GM12878 (cell line): ENCODE results near the gene FAM78A. TPM values are rescaled to one million over a fixed set of nuclear protein-coding genes. Genes with fewer than 3 reads are reported as not detected.

Experiments used
- MEF2A ChIP-seq: IDR thresholded peaks from 2 replicates; pipeline ENCODE4 v1.6.1; 2011; ENCODE audit warnings: low read depth, mild to moderate bottlenecking, low read length, moderate library complexity; ENCODE audit not compliant: insufficient read depth
- SRF ChIP-seq, 2 experiments: IDR thresholded peaks; 2 replicates each; pipeline ENCODE4 v1.6.1; 2011; ENCODE audit warnings: low read depth in 2 of 2, low read length in 2 of 2, mild to moderate bottlenecking in 1 of 2, moderate library complexity in 1 of 2
- TAF1 ChIP-seq: IDR thresholded peaks from 2 replicates; pipeline ENCODE4 v1.6.1; 2011; ENCODE audit warnings: mild to moderate bottlenecking, low read depth, low read length, borderline replicate concordance
- polyA plus RNA-seq, 11 experiments: library from polyadenylated mRNA; depleted of rRNA in 4 of 11; unstranded in 6 of 11; stranded (reverse) in 5 of 11; fragments of >200 nt; fragmentation: Nextera tagmentation in 4 of 11; fragmentation: Illumina TruSeq in 1 of 11; extraction: Ambion mirVana in 4 of 11; extraction: Trizol in 1 of 11; gene quantifications; 1 replicate in 1 of 11; 2 replicates in 10 of 11; pipeline versions ENCODE4 v1.2.1 to v1.2.3, GENCODE V29; 2011 to 2016; ENCODE audit warnings: inconsistent platforms in 2 of 11, missing spikeins in 2 of 11, low read depth in 1 of 11
- total RNA-seq, 4 experiments: library from RNA; depleted of rRNA in 3 of 4; stranded (reverse); fragments of >200 nt in 3 of 4; fragmentation: Illumina TruSeq in 1 of 4; extraction: Trizol in 1 of 4; gene quantifications; 2 replicates each; pipeline versions ENCODE4 v1.2.1 to v1.2.3, GENCODE V29; 2013 to 2021
- TF ChIP-seq, protein P1 (sequence below): fragments of 450-650 bp; IDR thresholded peaks from 2 replicates; pipeline ENCODE4 v1.6.1; 2017; ENCODE audit warnings: mild to moderate bottlenecking, low read depth, inconsistent platforms; ENCODE audit not compliant: poor library complexity, severe bottlenecking
- TF ChIP-seq, protein P2 (sequence below): IDR thresholded peaks from 2 replicates; pipeline ENCODE4 v1.6.1; 2012; ENCODE audit warnings: improper control_type of control experiment, low read depth, low read length; ENCODE audit not compliant: insufficient replicate concordance

FAM78A gene
- total and polyA plus RNA-seq, 10 of the 15 experiments (the other 5 are each of a cell fraction or from before 2014, with no cell fraction given), result 0.18 to 32.5 (median 12.2) TPM

DNA sequence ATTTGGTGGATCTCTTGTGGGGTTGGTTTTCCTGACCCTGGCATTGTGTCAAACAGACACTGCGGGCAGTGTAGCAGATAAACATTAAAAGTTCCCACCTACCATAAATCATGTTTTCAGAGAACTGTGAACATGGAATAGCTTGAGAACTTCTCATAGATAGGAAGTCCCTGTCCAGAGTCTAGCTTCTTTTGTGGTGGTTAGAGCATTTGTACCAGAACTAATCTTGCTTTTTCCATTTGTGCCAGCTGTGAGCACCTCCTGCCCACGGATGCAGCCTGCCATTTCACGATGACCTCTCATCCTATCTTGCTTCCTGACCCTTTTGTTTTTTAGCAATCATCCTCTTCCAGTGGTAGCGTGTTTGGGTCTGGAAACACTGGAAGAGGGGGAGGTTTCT is 61.4 kb downstream of the FAM78A start (continued):
- TF ChIP-seq, protein P1, sequence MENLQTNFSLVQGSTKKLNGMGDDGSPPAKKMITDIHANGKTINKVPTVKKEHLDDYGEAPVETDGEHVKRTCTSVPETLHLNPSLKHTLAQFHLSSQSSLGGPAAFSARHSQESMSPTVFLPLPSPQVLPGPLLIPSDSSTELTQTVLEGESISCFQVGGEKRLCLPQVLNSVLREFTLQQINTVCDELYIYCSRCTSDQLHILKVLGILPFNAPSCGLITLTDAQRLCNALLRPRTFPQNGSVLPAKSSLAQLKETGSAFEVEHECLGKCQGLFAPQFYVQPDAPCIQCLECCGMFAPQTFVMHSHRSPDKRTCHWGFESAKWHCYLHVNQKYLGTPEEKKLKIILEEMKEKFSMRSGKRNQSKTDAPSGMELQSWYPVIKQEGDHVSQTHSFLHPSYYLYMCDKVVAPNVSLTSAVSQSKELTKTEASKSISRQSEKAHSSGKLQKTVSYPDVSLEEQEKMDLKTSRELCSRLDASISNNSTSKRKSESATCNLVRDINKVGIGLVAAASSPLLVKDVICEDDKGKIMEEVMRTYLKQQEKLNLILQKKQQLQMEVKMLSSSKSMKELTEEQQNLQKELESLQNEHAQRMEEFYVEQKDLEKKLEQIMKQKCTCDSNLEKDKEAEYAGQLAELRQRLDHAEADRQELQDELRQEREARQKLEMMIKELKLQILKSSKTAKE, result no peak
- TF ChIP-seq TAF1 (no peak), MEF2A (no peak), SRF (IDR thresholded peaks at IDR 0.05; ENCODE audit: low read depth in 2 of 2, low read length in 2 of 2) (no peak)
- TF ChIP-seq, protein P2, sequence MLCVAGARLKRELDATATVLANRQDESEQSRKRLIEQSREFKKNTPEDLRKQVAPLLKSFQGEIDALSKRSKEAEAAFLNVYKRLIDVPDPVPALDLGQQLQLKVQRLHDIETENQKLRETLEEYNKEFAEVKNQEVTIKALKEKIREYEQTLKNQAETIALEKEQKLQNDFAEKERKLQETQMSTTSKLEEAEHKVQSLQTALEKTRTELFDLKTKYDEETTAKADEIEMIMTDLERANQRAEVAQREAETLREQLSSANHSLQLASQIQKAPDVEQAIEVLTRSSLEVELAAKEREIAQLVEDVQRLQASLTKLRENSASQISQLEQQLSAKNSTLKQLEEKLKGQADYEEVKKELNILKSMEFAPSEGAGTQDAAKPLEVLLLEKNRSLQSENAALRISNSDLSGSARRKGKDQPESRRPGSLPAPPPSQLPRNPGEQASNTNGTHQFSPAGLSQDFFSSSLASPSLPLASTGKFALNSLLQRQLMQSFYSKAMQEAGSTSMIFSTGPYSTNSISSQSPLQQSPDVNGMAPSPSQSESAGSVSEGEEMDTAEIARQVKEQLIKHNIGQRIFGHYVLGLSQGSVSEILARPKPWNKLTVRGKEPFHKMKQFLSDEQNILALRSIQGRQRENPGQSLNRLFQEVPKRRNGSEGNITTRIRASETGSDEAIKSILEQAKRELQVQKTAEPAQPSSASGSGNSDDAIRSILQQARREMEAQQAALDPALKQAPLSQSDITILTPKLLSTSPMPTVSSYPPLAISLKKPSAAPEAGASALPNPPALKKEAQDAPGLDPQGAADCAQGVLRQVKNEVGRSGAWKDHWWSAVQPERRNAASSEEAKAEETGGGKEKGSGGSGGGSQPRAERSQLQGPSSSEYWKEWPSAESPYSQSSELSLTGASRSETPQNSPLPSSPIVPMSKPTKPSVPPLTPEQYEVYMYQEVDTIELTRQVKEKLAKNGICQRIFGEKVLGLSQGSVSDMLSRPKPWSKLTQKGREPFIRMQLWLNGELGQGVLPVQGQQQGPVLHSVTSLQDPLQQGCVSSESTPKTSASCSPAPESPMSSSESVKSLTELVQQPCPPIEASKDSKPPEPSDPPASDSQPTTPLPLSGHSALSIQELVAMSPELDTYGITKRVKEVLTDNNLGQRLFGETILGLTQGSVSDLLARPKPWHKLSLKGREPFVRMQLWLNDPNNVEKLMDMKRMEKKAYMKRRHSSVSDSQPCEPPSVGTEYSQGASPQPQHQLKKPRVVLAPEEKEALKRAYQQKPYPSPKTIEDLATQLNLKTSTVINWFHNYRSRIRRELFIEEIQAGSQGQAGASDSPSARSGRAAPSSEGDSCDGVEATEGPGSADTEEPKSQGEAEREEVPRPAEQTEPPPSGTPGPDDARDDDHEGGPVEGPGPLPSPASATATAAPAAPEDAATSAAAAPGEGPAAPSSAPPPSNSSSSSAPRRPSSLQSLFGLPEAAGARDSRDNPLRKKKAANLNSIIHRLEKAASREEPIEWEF, result no peak
